Smooth muscle cell (in vitro differentiated cells): ENCODE measurements around the gene TRPM3. TPM values are rescaled to one million over a fixed set of nuclear protein-coding genes. Genes with fewer than 3 reads are reported as not detected.

Source experiments
- DNase-seq: peaks from one replicate; lab custom pipeline; 2025; ENCODE audit not compliant: unreplicated experiment; lab: John Stamatoyannopoulos, UW
- H2AFZ ChIP-seq: fragments of 200-600 bp; sonication (generic); 2 replicates; pipeline ENCODE4 v1.6.0; 2016; ENCODE audit warnings: antibody characterized with exemption, low read depth, mild to moderate bottlenecking
- H3F3A ChIP-seq: fragments of 200-600 bp; sonication (generic); 2 replicates; pipeline ENCODE4 v1.6.0; 2017; ENCODE audit warnings: antibody characterized with exemption, low read depth
- H3K27ac ChIP-seq: fragments of 200-600 bp; sonication (generic); 2 replicates; pipeline ENCODE4 v1.5.1; 2016; ENCODE audit warnings: low read depth, mild to moderate bottlenecking
- H3K27me3 ChIP-seq: fragments of 200-600 bp; sonication (generic); 2 replicates; pipeline ENCODE4 v1.6.1; 2016; ENCODE audit warnings: low read depth, mild to moderate bottlenecking
- H3K36me3 ChIP-seq: fragments of 200-600 bp; sonication (generic); 2 replicates; pipeline ENCODE4 v1.5.1; 2016; ENCODE audit warnings: low read depth
- H3K4me1 ChIP-seq: fragments of 200-600 bp; sonication (generic); 2 replicates; pipeline ENCODE4 v1.5.1; 2016; ENCODE audit warnings: low read depth
- H3K4me2 ChIP-seq: fragments of 200-600 bp; sonication (generic); 2 replicates; pipeline ENCODE4 v1.6.0; 2016; ENCODE audit warnings: mild to moderate bottlenecking
- H3K4me3 ChIP-seq: fragments of 200-600 bp; sonication (generic); 2 replicates; pipeline ENCODE4 v1.5.1; 2016; ENCODE audit warnings: mild to moderate bottlenecking
- H3K79me2 ChIP-seq: fragments of 200-600 bp; sonication (generic); 2 replicates; pipeline ENCODE4 v1.6.0; 2016; ENCODE audit warnings: low read depth, mild to moderate bottlenecking
- H3K9ac ChIP-seq: fragments of 200-600 bp; sonication (generic); 2 replicates; pipeline ENCODE4 v1.6.0; 2016; ENCODE audit warnings: low read depth
- H3K9me3 ChIP-seq: fragments of 200-600 bp; sonication (generic); replicated peaks from 2 replicates; pipeline ENCODE4 v1.5.1; 2016; ENCODE audit warnings: low read depth
- H4K20me1 ChIP-seq: fragments of 200-600 bp; sonication (generic); 2 replicates; pipeline ENCODE4 v1.6.0; 2016; ENCODE audit warnings: low read depth
- CTCF ChIP-seq: fragments of 200-600 bp; sonication (generic); IDR thresholded peaks from 2 replicates; pipeline ENCODE4 v1.5.1; 2017; ENCODE audit warnings: borderline replicate concordance, mild to moderate bottlenecking, antibody characterized with exemption; ENCODE audit not compliant: insufficient read depth, poor library complexity, severe bottlenecking
- WGBS: methylation state at CpG from one replicate; pipeline ENCODE4 v1.1.7; 2016; ENCODE audit warnings: low lambda C conversion rate; 5-methylcytosine and 5-hydroxymethylcytosine counted together
- polyA plus RNA-seq: library from polyadenylated mRNA; unstranded; fragments of >200 nt; fragmentation: Nextera tagmentation; extraction: Ambion mirVana; gene quantifications from 2 replicates; pipeline ENCODE4 v1.2.1, GENCODE V29; 2016
- total RNA-seq: library from RNA; depleted of rRNA; stranded (reverse); fragments of >200 nt; gene quantifications from 2 replicates; pipeline ENCODE4 v1.2.3, GENCODE V29; 2014

The TRPM3 gene
- total and polyA plus RNA-seq, 2 experiments from 2014 or later: not detected

- Histone ChIP-seq H3K36me3 (no peaks in the 10 kb centered on the region), H3K9me3 (no peaks in the 10 kb centered on the region), H2AFZ (peak overlapping the region; percentile 21), H3K4me1 (peaks cover 6% of the 10 kb centered on the region), H3K27ac (peak overlapping the region; percentile 94), H3K4me3 (no peak overlapping the region), H3K9ac (peak overlapping the region; percentile 63), H3K27me3 (no peaks in the 10 kb centered on the region), H3K4me2 (peak overlapping the region; percentile 23), H4K20me1 (no peaks in the 10 kb centered on the region), H3F3A (peaks cover 26% of the 10 kb centered on the region), H3K79me2 (no peaks in the 10 kb centered on the region)
- no peak for DNase-seq
- TF ChIP-seq CTCF: no peak
- 77% methylated on average over 4 of the region's 4 CpGs for WGBS
Observed at GRCh38 chr9:70586476-70586875, 534.9 kb downstream of the TRPM3 start.

GRCh38 chr9:70581955-70582350 lies 539.5 kb downstream of the TRPM3 start:
- Histone ChIP-seq H3F3A (peaks cover 10% of the 10 kb centered on the region), H3K27me3 (no peaks in the 10 kb centered on the region), H3K79me2 (no peaks in the 10 kb centered on the region), H3K27ac (no peak overlapping the region), H4K20me1 (no peaks in the 10 kb centered on the region), H3K9ac (no peak overlapping the region), H3K4me3 (no peak overlapping the region), H3K4me1 (peaks cover 5% of the 10 kb centered on the region), H3K9me3 (no peaks in the 10 kb centered on the region), H3K36me3 (no peaks in the 10 kb centered on the region), H3K4me2 (no peak overlapping the region), H2AFZ (no peak overlapping the region)
- 80% methylated on average over 2 of the region's 2 CpGs for WGBS
- DNase-seq: no peak
- no peak for TF ChIP-seq CTCF

- H3K4me1 ChIP-seq: no peaks in the 10 kb centered on the region
- no peak overlapping the region for H3K27ac ChIP-seq
- no peaks in the 10 kb centered on the region for H3K27me3 ChIP-seq
- no peaks in the 10 kb centered on the region for H4K20me1 ChIP-seq
- peaks cover 4% of the 10 kb centered on the region for H3F3A ChIP-seq
- no peak for TF ChIP-seq CTCF
- H2AFZ ChIP-seq: no peak overlapping the region
- WGBS: 80% methylated on average over 7 of the region's 7 CpGs
- no peak for DNase-seq
- H3K9me3 ChIP-seq: no peaks in the 10 kb centered on the region
- H3K4me2 ChIP-seq: no peak overlapping the region
- no peaks in the 10 kb centered on the region for H3K36me3 ChIP-seq
- H3K9ac ChIP-seq: no peak overlapping the region
- H3K79me2 ChIP-seq: no peaks in the 10 kb centered on the region
- H3K4me3 ChIP-seq: no peak overlapping the region
Observed at GRCh38 chr9:70581214-70581954, 540.0 kb downstream of the TRPM3 start.
